C4-2B (cell line): ENCODE measurements around the gene LOXL1.
"Not testable (repeated sequence)": the region's sequence is repeated elsewhere in the genome, so short reads cannot be mapped to it uniquely, and the experiment has no call there.

Experiments
- H3K27ac ChIP-seq: fragments of 450-650 bp; 2 replicates; pipeline ENCODE4 v1.5.1; 2017
- CTCF ChIP-seq: fragments of 450-650 bp; conservative IDR thresholded peaks from 2 replicates; pipeline ENCODE4 v1.5.1; 2017; ENCODE audit warnings: mild to moderate bottlenecking
- ZFX ChIP-seq: fragments of 450-650 bp; IDR thresholded peaks from 2 replicates; pipeline ENCODE4 v1.6.1; 2017

Gene LOXL1

GRCh38 chr15:73959801-73960200 is 33.5 kb downstream of the LOXL1 start:
- H3K27ac ChIP-seq, result no peak overlapping the region
- TF ChIP-seq ZFX (no peak), CTCF (no peak)

GRCh38 chr15:73960472-73961070 is 34.3 kb downstream of the LOXL1 start:
- H3K27ac ChIP-seq, result not testable (repeated sequence)

- TF ChIP-seq CTCF (no peak), ZFX (no peak)
- no peak overlapping the region for H3K27ac ChIP-seq
Measured at GRCh38 chr15:73962433-73962832, 36.2 kb downstream of the LOXL1 start.

GRCh38 chr15:73964736-73965093 is 38.5 kb downstream of the LOXL1 start:
- no peak overlapping the region for H3K27ac ChIP-seq
- TF ChIP-seq ZFX (no peak), CTCF (peak; percentile 97)

GRCh38 chr15:73965094-73965757 is 39.0 kb downstream of the LOXL1 start:
- TF ChIP-seq ZFX (no peak), CTCF (peak; percentile 46)
- H3K27ac ChIP-seq, result no peak overlapping the region

GRCh38 chr15:73965758-73966113 is 39.5 kb downstream of the LOXL1 start:
- TF ChIP-seq CTCF (no peak), ZFX (no peak)
- H3K27ac ChIP-seq, result no peak overlapping the region

GRCh38 chr15:73968461-73968860 is 42.2 kb downstream of the LOXL1 start:
- TF ChIP-seq ZFX (no peak), CTCF (no peak)
- no peak overlapping the region for H3K27ac ChIP-seq

- no peak overlapping the region for H3K27ac ChIP-seq
- TF ChIP-seq CTCF, result no peak
- TF ChIP-seq ZFX, result no peak
Measured at GRCh38 chr15:73969151-73969759, 43.0 kb downstream of the LOXL1 start.
